LNCAP (cell line): Measurements from ENCODE around the gene HCK.

Experiments
- CTCF ChIP-seq: fragments of 450-650 bp; IDR thresholded peaks from 2 replicates; pipeline ENCODE4 v1.5.1; 2017; ENCODE audit warnings: mild to moderate bottlenecking

Gene HCK

GRCh38 chr20:32057656-32058184, 5.7 kb downstream of the HCK start:
- TF ChIP-seq CTCF = no peak

GRCh38 chr20:32059189-32059588, 7.1 kb downstream of the HCK start:
- no peak for TF ChIP-seq CTCF

GRCh38 chr20:32062776-32063170, 10.7 kb downstream of the HCK start:
- TF ChIP-seq CTCF = no peak

GRCh38 chr20:32063695-32064094, 11.7 kb downstream of the HCK start:
- TF ChIP-seq CTCF = no peak

GRCh38 chr20:32064667-32065066, 12.6 kb downstream of the HCK start:
- no peak for TF ChIP-seq CTCF

- no peak for TF ChIP-seq CTCF
Observed at GRCh38 chr20:32067234-32067821, 15.3 kb downstream of the HCK start.

GRCh38 chr20:32068174-32068573, 16.1 kb downstream of the HCK start:
- no peak for TF ChIP-seq CTCF

GRCh38 chr20:32069711-32070110, 17.7 kb downstream of the HCK start:
- TF ChIP-seq CTCF = no peak
